Esophagus muscularis mucosa (tissue), 4 donors: ENCODE measurements around the gene CSRNP3.

Source experiments
- CTCF ChIP-seq, 3 experiments: fragments of 200-600 bp in 2 of 3; fragments of 450-650 bp in 1 of 3; sonication (generic) in 2 of 3; IDR thresholded peaks; one replicate each; pipeline ENCODE4 v1.5.1; 2017 to 2019; ENCODE audit warnings: antibody characterized with exemption in 3 of 3, mild to moderate bottlenecking in 2 of 3, moderate library complexity in 1 of 3
- EP300 ChIP-seq: sonication (generic); formaldehyde crosslinking; IDR thresholded peaks from one replicate; pipeline ENCODE4 v1.6.1; 2017; ENCODE audit warnings: antibody characterized with exemption
- POLR2A ChIP-seq: fragments of 450-650 bp; IDR thresholded peaks from one replicate; pipeline ENCODE4 v1.6.1; 2017; ENCODE audit warnings: antibody characterized with exemption, moderate library complexity, mild to moderate bottlenecking, low read depth
- POLR2AphosphoS5 ChIP-seq, 2 donors: sonication (generic); formaldehyde crosslinking; IDR thresholded peaks; one replicate each; pipeline ENCODE4 v1.6.1; 2017; ENCODE audit warnings: antibody characterized with exemption in 2 of 2

DNA sequence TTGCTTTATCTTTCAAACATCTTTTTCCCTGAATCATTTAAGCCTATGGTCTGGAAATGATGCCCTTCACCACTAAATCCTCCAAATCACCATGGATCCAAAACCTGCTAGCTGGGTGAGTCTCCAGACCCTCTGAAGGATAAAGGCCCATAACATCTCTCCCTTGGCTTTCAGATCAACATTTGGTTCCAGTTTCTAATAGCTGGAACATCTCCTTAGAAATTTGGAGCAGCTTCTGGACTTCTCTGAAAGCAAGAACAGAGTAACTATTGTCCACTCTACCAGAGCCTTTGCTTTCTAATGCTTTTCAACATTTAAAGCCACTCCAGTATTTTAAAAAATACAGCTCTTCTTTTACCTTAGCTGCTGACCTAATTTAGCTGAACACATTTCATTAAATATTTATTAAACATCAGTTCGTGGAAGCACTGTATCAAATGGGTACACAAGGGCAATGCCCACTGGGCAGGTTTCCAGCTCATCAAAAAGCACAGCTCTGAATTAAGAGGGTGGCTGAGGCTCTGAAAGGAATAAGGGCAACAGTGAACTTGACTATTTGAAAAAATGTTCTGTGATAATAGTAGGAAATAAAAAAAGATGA, 249.2 kb downstream of the CSRNP3 start:
- TF ChIP-seq CTCF (IDR thresholded peaks at IDR 0.05): no peak
- TF ChIP-seq POLR2A: no peak
- no peak for TF ChIP-seq POLR2AphosphoS5 (IDR thresholded peaks at IDR 0.05)
- TF ChIP-seq EP300: no peak
